Epithelial cell of proximal tubule (primary cell): ENCODE data around the gene MYOZ3. TPM values are rescaled to one million over a fixed set of nuclear protein-coding genes. Genes with fewer than 3 reads are reported as not detected.

Experiments
- DNase-seq: peaks from one replicate; pipeline ENCODE4 v3.0.0-alpha.2; 2011; ENCODE audit warnings: low read depth
- H3K4me3 ChIP-seq: 2 replicates; pipeline ENCODE4 v1.5.1; 2011; ENCODE audit warnings: low read depth, mild to moderate bottlenecking, low read length
- CTCF ChIP-seq: conservative IDR thresholded peaks from 2 replicates; pipeline ENCODE4 v1.5.1; 2012; ENCODE audit warnings: low read depth, mild to moderate bottlenecking, low read length
- total RNA-seq: library from RNA; depleted of rRNA; stranded (reverse); fragments of >200 nt; gene quantifications from 2 replicates; pipeline ENCODE4 v1.2.3, GENCODE V29; 2015

Gene MYOZ3
- total RNA-seq, 1 donor from 2014 or later: 2.2 TPM

- no peak overlapping the region for H3K4me3 ChIP-seq
- no peak for TF ChIP-seq CTCF
- no peak for DNase-seq
Measured at GRCh38 chr5:150632305-150633160, 28.5 kb upstream of the MYOZ3 start.

- no peak for DNase-seq
- no peak for TF ChIP-seq CTCF
- no peak overlapping the region for H3K4me3 ChIP-seq
Measured at GRCh38 chr5:150633429-150633828, 27.6 kb upstream of the MYOZ3 start.

GRCh38 chr5:150636391-150637244, 24.4 kb upstream of the MYOZ3 start:
- no peak overlapping the region for H3K4me3 ChIP-seq
- TF ChIP-seq CTCF: no peak
- DNase-seq: no peak

- no peak for TF ChIP-seq CTCF
- peak; percentile 70 for DNase-seq
- no peak overlapping the region for H3K4me3 ChIP-seq
Measured at GRCh38 chr5:150637245-150638052, 23.6 kb upstream of the MYOZ3 start.

GRCh38 chr5:150638053-150638444, 23.0 kb upstream of the MYOZ3 start:
- TF ChIP-seq CTCF: no peak
- H3K4me3 ChIP-seq: no peak overlapping the region
- no peak for DNase-seq

- no peak overlapping the region for H3K4me3 ChIP-seq
- DNase-seq: no peak
- no peak for TF ChIP-seq CTCF
Measured at GRCh38 chr5:150638488-150639376, 22.3 kb upstream of the MYOZ3 start.
